Glutamatergic neuron (in vitro differentiated cells): Measurements from ENCODE around the gene IL17RB. TPM values are rescaled to one million over a fixed set of nuclear protein-coding genes. Genes with fewer than 3 reads are reported as not detected.

Source experiments
- DNase-seq: peaks from one replicate; pipeline ENCODE4 v3.0.0; 2022
- H3K27ac Mint-ChIP-seq: one replicate; pipeline ENCODE4 v1.8.0; 2020; ENCODE audit warnings: mild to moderate bottlenecking, mixed read lengths, inconsistent platforms; ENCODE audit not compliant: unreplicated experiment
- H3K27me3 Mint-ChIP-seq: one replicate; pipeline ENCODE4 v1.8.0; 2020; ENCODE audit warnings: mild to moderate bottlenecking, moderate library complexity, mixed read lengths, inconsistent platforms; ENCODE audit not compliant: unreplicated experiment
- H3K36me3 Mint-ChIP-seq: one replicate; pipeline ENCODE4 v1.8.0; 2020; ENCODE audit warnings: mild to moderate bottlenecking, mixed read lengths, inconsistent platforms; ENCODE audit not compliant: unreplicated experiment
- H3K4me1 Mint-ChIP-seq: one replicate; pipeline ENCODE4 v1.8.0; 2020; ENCODE audit warnings: mild to moderate bottlenecking, low read depth, mixed read lengths, inconsistent platforms; ENCODE audit not compliant: unreplicated experiment
- H3K4me3 Mint-ChIP-seq: one replicate; pipeline ENCODE4 v1.8.0; 2020; ENCODE audit warnings: mild to moderate bottlenecking, mixed read lengths, inconsistent platforms; ENCODE audit not compliant: unreplicated experiment
- H3K9me3 Mint-ChIP-seq: one replicate; pipeline ENCODE4 v1.8.0; 2020; ENCODE audit warnings: mild to moderate bottlenecking, moderate library complexity, mixed read lengths, inconsistent platforms; ENCODE audit not compliant: unreplicated experiment
- CTCF ChIP-seq: fragments of 200-600 bp; sonication (generic); IDR thresholded peaks from one replicate; pipeline ENCODE4 v1.5.0; 2021; ENCODE audit not compliant: partially characterized antibody, unreplicated experiment
- total RNA-seq: library from RNA; stranded (reverse); fragmentation: NEBNext Ultra II Directional; extraction: Animal tissue kit (Norgen Biotek cat#: 25700); gene quantifications from one replicate; pipeline ENCODE4 v1.2.1, GENCODE V29; 2021; ENCODE audit not compliant: unreplicated experiment

Gene IL17RB
- total RNA-seq, 1 donor from 2014 or later = 0.78 TPM

GRCh38 chr3:53804697-53805462, 41.5 kb upstream of the IL17RB start:
- no peak for DNase-seq
- no peak overlapping the region for H3K27ac Mint-ChIP-seq
- H3K36me3 Mint-ChIP-seq = no peaks in the 10 kb centered on the region
- H3K4me1 Mint-ChIP-seq = peaks cover 13% of the 10 kb centered on the region
- H3K9me3 Mint-ChIP-seq = peaks cover 2% of the 10 kb centered on the region
- TF ChIP-seq CTCF = no peak
- H3K27me3 Mint-ChIP-seq = peaks cover 8% of the 10 kb centered on the region
- no peak overlapping the region for H3K4me3 Mint-ChIP-seq

GRCh38 chr3:53805463-53806159, 40.8 kb upstream of the IL17RB start:
- H3K4me3 Mint-ChIP-seq = no peak overlapping the region
- peaks cover 6% of the 10 kb centered on the region for H3K27me3 Mint-ChIP-seq
- H3K36me3 Mint-ChIP-seq = no peaks in the 10 kb centered on the region
- H3K27ac Mint-ChIP-seq = no peak overlapping the region
- H3K9me3 Mint-ChIP-seq = peaks cover 2% of the 10 kb centered on the region
- no peak for DNase-seq
- TF ChIP-seq CTCF = no peak
- peaks cover 12% of the 10 kb centered on the region for H3K4me1 Mint-ChIP-seq

GRCh38 chr3:53806182-53807116, 39.9 kb upstream of the IL17RB start:
- H3K9me3 Mint-ChIP-seq = no peaks in the 10 kb centered on the region
- no peak for TF ChIP-seq CTCF
- H3K27me3 Mint-ChIP-seq = peaks cover 6% of the 10 kb centered on the region
- peaks cover 10% of the 10 kb centered on the region for H3K4me1 Mint-ChIP-seq
- H3K4me3 Mint-ChIP-seq = no peak overlapping the region
- no peaks in the 10 kb centered on the region for H3K36me3 Mint-ChIP-seq
- DNase-seq = peak; percentile 5
- no peak overlapping the region for H3K27ac Mint-ChIP-seq

GRCh38 chr3:53807117-53807810, 39.1 kb upstream of the IL17RB start:
- Mint-ChIP-seq H3K36me3 (no peaks in the 10 kb centered on the region), H3K27ac (no peak overlapping the region)

More at GRCh38 chr3:53807117-53807810, 39.1 kb upstream of the IL17RB start:
- Mint-ChIP-seq H3K27me3 (peaks cover 6% of the 10 kb centered on the region), H3K4me3 (no peak overlapping the region), H3K9me3 (no peaks in the 10 kb centered on the region), H3K4me1 (peaks cover 11% of the 10 kb centered on the region)
- TF ChIP-seq CTCF = no peak
- DNase-seq = no peak
